Esophagus muscularis mucosa (tissue), 3 donors: ENCODE measurements around the gene SH3D19.

Experiments used
- CTCF ChIP-seq, 3 experiments: fragments of 200-600 bp in 2 of 3; fragments of 450-650 bp in 1 of 3; sonication (generic) in 2 of 3; IDR thresholded peaks; one replicate each; pipeline ENCODE4 v1.5.1; 2017 to 2019; ENCODE audit warnings: antibody characterized with exemption in 3 of 3, mild to moderate bottlenecking in 2 of 3, moderate library complexity in 1 of 3
- POLR2A ChIP-seq: fragments of 450-650 bp; IDR thresholded peaks from one replicate; pipeline ENCODE4 v1.6.1; 2017; ENCODE audit warnings: antibody characterized with exemption, moderate library complexity, mild to moderate bottlenecking, low read depth

GRCh38 chr4:151226004-151226932, 99.1 kb downstream of the SH3D19 start:
- no peak for TF ChIP-seq CTCF (IDR thresholded peaks at IDR 0.05)
- no peak for TF ChIP-seq POLR2A
